Muscle layer of colon (tissue), 2 donors: ENCODE results near the gene PRM2.

Source experiments
- H3K27ac ChIP-seq: one replicate; pipeline ENCODE4 v1.7.0; 2013; ENCODE audit warnings: low read depth, mild to moderate bottlenecking, low read length, moderate library complexity
- H3K27me3 ChIP-seq, 2 donors: one replicate each; pipeline ENCODE4 v1.7.0; 2013; ENCODE audit warnings: low read length in 2 of 2, mild to moderate bottlenecking in 2 of 2; ENCODE audit not compliant: insufficient read depth in 2 of 2, control insufficient read depth in 1 of 2
- H3K36me3 ChIP-seq: one replicate; pipeline ENCODE4 v1.7.0; 2013; ENCODE audit warnings: mild to moderate bottlenecking, low read length; ENCODE audit not compliant: insufficient read depth
- H3K4me1 ChIP-seq: one replicate; pipeline ENCODE4 v1.7.0; 2013; ENCODE audit warnings: mild to moderate bottlenecking, low read length; ENCODE audit not compliant: insufficient read depth
- H3K4me3 ChIP-seq, 2 donors: one replicate each; pipeline ENCODE4 v1.7.0; 2013; ENCODE audit warnings: low read length in 2 of 2, low read depth in 1 of 2, mild to moderate bottlenecking in 1 of 2, moderate library complexity in 1 of 2
- H3K9ac ChIP-seq: one replicate; pipeline ENCODE4 v1.7.0; 2013; ENCODE audit warnings: low read length
- H3K9me3 ChIP-seq: one replicate; pipeline ENCODE4 v1.7.0; 2013; ENCODE audit warnings: mild to moderate bottlenecking, low read length
- donor health status: abdominal sarcoma.
- donor health status: Adenocarcinoma of cecum.

Gene PRM2

GRCh38 chr16:11277607-11278337 lies 1.5 kb upstream of the PRM2 start:
- Histone ChIP-seq H3K36me3 (no peaks in the 10 kb centered on the region), H3K27ac (no peak overlapping the region), H3K4me3 (no peak overlapping the region)

GRCh38 chr16:11276896-11277593 lies 765 bp upstream of the PRM2 start:
- H3K4me1 ChIP-seq = no peaks in the 10 kb centered on the region
- no peak overlapping the region for H3K9ac ChIP-seq
- H3K9me3 ChIP-seq = no peaks in the 10 kb centered on the region
- no peaks in the 10 kb centered on the region for H3K27me3 ChIP-seq
- H3K4me3 ChIP-seq = no peak overlapping the region
- no peak overlapping the region for H3K27ac ChIP-seq
- no peaks in the 10 kb centered on the region for H3K36me3 ChIP-seq

More at GRCh38 chr16:11277607-11278337, 1.5 kb upstream of the PRM2 start:
- Histone ChIP-seq H3K4me1 (no peaks in the 10 kb centered on the region), H3K9me3 (no peaks in the 10 kb centered on the region), H3K27me3 (no peaks in the 10 kb centered on the region), H3K9ac (no peak overlapping the region)

GRCh38 chr16:11274964-11275363 lies 1.3 kb downstream of the PRM2 start:
- Histone ChIP-seq H3K4me3 (no peak overlapping the region), H3K9me3 (no peaks in the 10 kb centered on the region), H3K27ac (no peak overlapping the region), H3K27me3 (no peaks in the 10 kb centered on the region), H3K36me3 (no peaks in the 10 kb centered on the region), H3K9ac (no peak overlapping the region), H3K4me1 (no peaks in the 10 kb centered on the region)

- Histone ChIP-seq H3K4me1 (no peaks in the 10 kb centered on the region), H3K4me3 (no peak overlapping the region), H3K9me3 (no peaks in the 10 kb centered on the region), H3K36me3 (no peaks in the 10 kb centered on the region), H3K27ac (no peak overlapping the region), H3K27me3 (no peaks in the 10 kb centered on the region), H3K9ac (no peak overlapping the region)
These were observed 2.5 kb downstream of the PRM2 start for GRCh38 chr16:11273721-11274324.

- no peaks in the 10 kb centered on the region for H3K9me3 ChIP-seq
- H3K9ac ChIP-seq = no peak within 1 kb of the TSS
- no peak within 1 kb of the TSS for H3K27ac ChIP-seq
- H3K36me3 ChIP-seq = no peaks in the 10 kb centered on the region
- H3K4me1 ChIP-seq = no peaks in the 10 kb centered on the region
- H3K4me3 ChIP-seq = no peak within 1 kb of the TSS
- no peaks in the 10 kb centered on the region for H3K27me3 ChIP-seq
These were observed 3.2 kb downstream of the PRM2 start, which contains the start of gene PRM3 for GRCh38 chr16:11272921-11273720. PRM3 (minus strand) TSS chr16:11273629; CDS start chr16:11273595, 34 bp downstream.

- Histone ChIP-seq H3K4me1 (no peaks in the 10 kb centered on the region), H3K4me3 (no peak overlapping the region), H3K9ac (no peak overlapping the region), H3K36me3 (no peaks in the 10 kb centered on the region), H3K27me3 (no peaks in the 10 kb centered on the region), H3K27ac (no peak overlapping the region), H3K9me3 (no peaks in the 10 kb centered on the region)
These were observed 3.8 kb downstream of the PRM2 start for GRCh38 chr16:11272484-11272883.

GRCh38 chr16:11271610-11272009 lies 4.7 kb downstream of the PRM2 start:
- Histone ChIP-seq H3K27ac (no peak overlapping the region), H3K36me3 (no peaks in the 10 kb centered on the region), H3K9ac (no peak overlapping the region), H3K9me3 (no peaks in the 10 kb centered on the region), H3K27me3 (no peaks in the 10 kb centered on the region), H3K4me1 (no peaks in the 10 kb centered on the region), H3K4me3 (no peak overlapping the region)

- H3K9me3 ChIP-seq = no peaks in the 10 kb centered on the region
- no peaks in the 10 kb centered on the region for H3K4me1 ChIP-seq
- H3K36me3 ChIP-seq = no peaks in the 10 kb centered on the region
- no peak overlapping the region for H3K27ac ChIP-seq
- H3K4me3 ChIP-seq = no peak overlapping the region
- no peak overlapping the region for H3K9ac ChIP-seq
- H3K27me3 ChIP-seq = no peaks in the 10 kb centered on the region
These were observed 5.6 kb downstream of the PRM2 start for GRCh38 chr16:11270602-11271162.

GRCh38 chr16:11268921-11269375 lies 7.3 kb downstream of the PRM2 start, which contains the start of gene TNP2:
TNP2 (minus strand) TSS chr16:11269325; CDS start chr16:11269262, 63 bp downstream.
- Histone ChIP-seq H3K27me3 (no peaks in the 10 kb centered on the region), H3K9ac (no peak within 1 kb of the TSS), H3K36me3 (no peaks in the 10 kb centered on the region), H3K27ac (no peak within 1 kb of the TSS), H3K9me3 (no peaks in the 10 kb centered on the region), H3K4me3 (no peak within 1 kb of the TSS), H3K4me1 (no peaks in the 10 kb centered on the region)

- Histone ChIP-seq H3K4me3 (no peak overlapping the region), H3K36me3 (no peaks in the 10 kb centered on the region), H3K9ac (no peak overlapping the region), H3K27ac (no peak overlapping the region), H3K27me3 (no peaks in the 10 kb centered on the region), H3K4me1 (no peaks in the 10 kb centered on the region), H3K9me3 (no peaks in the 10 kb centered on the region)
These were observed 11.2 kb downstream of the PRM2 start for GRCh38 chr16:11265124-11265523.
